HUES6 (cell line): ENCODE measurements around the gene COLEC12.

Experiments used
- H3K27ac ChIP-seq: 2 replicates; pipeline ENCODE4 v1.7.0; 2013; ENCODE audit warnings: low read depth, mild to moderate bottlenecking, low read length, inconsistent platforms
- H3K27me3 ChIP-seq: 2 replicates; pipeline ENCODE4 v1.6.1; 2013; ENCODE audit warnings: low read length; ENCODE audit not compliant: control insufficient read depth, insufficient read depth
- H3K36me3 ChIP-seq: 2 replicates; pipeline ENCODE4 v1.6.1; 2013; ENCODE audit warnings: low read length; ENCODE audit not compliant: control insufficient read depth, insufficient read depth
- H3K4me1 ChIP-seq: 2 replicates; pipeline ENCODE4 v1.6.1; 2013; ENCODE audit warnings: low read length; ENCODE audit not compliant: control insufficient read depth, insufficient read depth
- H3K4me3 ChIP-seq: 2 replicates; pipeline ENCODE4 v1.5.1; 2013; ENCODE audit warnings: low read depth, low read length
- H3K9ac ChIP-seq: one replicate; pipeline ENCODE4 v1.6.1; 2013; ENCODE audit warnings: mild to moderate bottlenecking, low read length
- H3K9me3 ChIP-seq: 2 replicates; pipeline ENCODE4 v1.6.1; 2013; ENCODE audit warnings: low read depth, low read length; ENCODE audit not compliant: control insufficient read depth, insufficient read depth

Gene COLEC12

DNA sequence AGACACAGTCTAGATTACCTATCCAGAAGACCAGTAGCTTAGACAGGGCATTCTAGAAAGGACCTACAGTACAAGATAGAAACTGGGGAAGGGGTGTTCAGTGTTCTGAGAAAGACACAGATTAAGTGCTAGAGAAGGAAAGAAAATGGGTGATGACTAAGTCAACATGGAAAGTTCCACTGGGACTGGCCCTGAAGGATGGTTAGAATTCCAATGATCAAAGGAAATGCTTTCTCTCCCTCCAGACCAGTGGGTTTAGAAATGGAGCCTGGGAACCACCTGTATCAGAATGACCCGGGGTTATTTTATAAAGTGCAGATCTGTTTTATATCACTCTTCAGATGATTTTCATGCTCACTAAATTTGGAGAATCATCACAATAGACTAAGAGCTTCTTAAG is 5.8 kb upstream of the COLEC12 start:
- Histone ChIP-seq H3K4me3 (no peak overlapping the region), H3K27ac (no peak overlapping the region), H3K9ac (no peak overlapping the region), H3K4me1 (peaks cover 6% of the 10 kb centered on the region; the same call in 1 of the 2 replicates), H3K27me3 (peaks cover 27% of the 10 kb centered on the region), H3K9me3 (no peaks in the 10 kb centered on the region), H3K36me3 (no peaks in the 10 kb centered on the region)

DNA sequence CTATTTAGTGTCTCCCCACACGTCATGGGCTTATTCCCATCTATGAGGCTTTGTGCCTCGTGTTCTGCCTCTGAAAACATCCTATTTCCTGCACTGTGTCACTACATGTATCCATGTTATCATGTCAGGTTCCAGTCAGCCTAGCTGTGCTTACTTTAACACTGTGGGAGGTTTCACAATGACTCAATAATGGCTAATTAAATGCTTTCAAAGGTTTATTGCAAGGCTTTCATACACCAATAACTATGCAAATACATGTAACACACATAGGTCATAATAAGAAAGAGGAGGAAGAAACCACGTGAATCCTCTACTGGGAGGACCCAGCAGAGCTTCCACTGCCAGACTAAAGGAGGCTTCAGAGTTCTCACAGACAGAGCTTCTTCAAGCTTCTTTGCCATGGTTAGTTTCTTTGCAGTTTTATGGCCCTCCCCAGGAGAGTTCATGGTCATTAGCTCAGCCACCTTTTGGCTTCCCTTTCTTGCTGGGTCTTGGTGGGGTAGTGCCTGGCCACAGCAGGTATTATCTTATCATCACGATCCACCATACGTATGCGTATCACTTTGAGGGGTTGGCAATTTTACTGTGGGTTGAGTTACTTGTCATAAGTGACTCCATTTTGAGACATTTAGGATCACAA is 5.1 kb upstream of the COLEC12 start:
- no peaks in the 10 kb centered on the region for H3K36me3 ChIP-seq
- H3K9ac ChIP-seq = no peak overlapping the region
- peaks cover 34% of the 10 kb centered on the region for H3K27me3 ChIP-seq
- H3K4me1 ChIP-seq = peaks cover 8% of the 10 kb centered on the region; the same call in 1 of the 2 replicates
- no peaks in the 10 kb centered on the region for H3K9me3 ChIP-seq
- no peak overlapping the region for H3K4me3 ChIP-seq
- no peak overlapping the region for H3K27ac ChIP-seq

DNA sequence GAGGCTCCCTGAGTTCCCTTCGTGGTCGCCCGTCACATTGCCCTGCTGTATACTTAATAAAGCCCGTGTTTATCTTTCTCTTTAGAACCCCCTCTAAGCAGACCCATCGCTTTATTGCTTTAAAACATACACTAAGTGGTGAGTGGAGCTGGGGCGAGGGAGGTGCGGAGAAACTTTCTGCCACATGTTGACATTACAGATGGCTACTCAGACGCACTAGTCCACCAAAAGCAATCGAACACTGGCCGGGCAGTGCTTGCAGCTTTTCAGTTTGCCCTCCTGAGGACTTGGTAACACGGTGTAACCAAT is 859 bp upstream of the COLEC12 start:
- Histone ChIP-seq H3K4me3 (peak overlapping the region; percentile 71), H3K9ac (peak overlapping the region; percentile 54), H3K36me3 (no peaks in the 10 kb centered on the region), H3K4me1 (peaks cover 6% of the 10 kb centered on the region; the same call in 1 of the 2 replicates), H3K27me3 (peaks cover 55% of the 10 kb centered on the region), H3K9me3 (no peaks in the 10 kb centered on the region), H3K27ac (no peak overlapping the region)

DNA sequence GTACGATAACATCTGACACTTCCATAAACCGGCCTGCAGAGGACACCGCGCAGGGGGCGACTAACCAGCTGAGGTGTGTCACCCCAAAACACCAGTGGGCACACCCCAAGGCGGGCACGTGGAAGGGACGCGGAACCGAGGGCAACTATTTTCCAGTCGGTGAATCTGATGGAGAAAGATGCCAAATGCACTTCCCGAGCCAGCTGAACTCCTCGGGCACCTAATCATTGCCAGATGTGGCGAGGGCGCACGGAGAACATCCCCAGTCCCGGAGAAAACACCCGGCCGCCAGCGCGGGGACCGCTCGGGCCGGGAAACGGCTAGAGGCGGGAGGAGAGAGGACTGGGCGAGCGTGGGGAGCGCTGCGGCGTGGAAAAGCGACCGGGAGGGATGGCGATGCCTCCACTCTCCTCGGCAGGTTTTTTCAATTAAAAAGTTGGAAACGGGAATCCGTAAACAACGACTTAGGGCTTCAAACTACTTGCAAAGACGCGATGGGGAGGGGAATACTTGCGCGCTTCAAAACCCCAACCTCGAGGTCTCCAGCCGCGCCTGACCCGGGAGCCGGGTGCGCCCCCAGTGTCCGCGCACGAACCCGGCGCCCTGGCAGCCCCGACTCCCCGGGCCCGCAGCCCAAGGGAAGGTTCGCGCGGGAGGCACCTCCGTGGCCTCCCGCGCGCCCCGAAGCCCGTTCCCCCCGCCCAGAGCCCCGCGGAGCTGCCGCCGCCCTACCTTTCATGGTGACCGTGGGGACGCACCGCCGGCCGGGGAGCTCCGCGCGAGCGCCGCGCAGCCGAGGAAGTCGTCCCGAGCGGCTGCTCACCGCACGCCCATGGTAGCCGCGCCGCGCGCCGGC is 497 bp downstream of the COLEC12 start:
- no peaks in the 10 kb centered on the region for H3K36me3 ChIP-seq
- no peak overlapping the region; the same call in 1 of the 2 replicates for H3K27ac ChIP-seq
- H3K4me3 ChIP-seq = peak overlapping the region; percentile 71
- peaks cover 3% of the 10 kb centered on the region; the same call in 1 of the 2 replicates for H3K4me1 ChIP-seq
- H3K9ac ChIP-seq = peak overlapping the region; percentile 62
- no peaks in the 10 kb centered on the region for H3K9me3 ChIP-seq
- H3K27me3 ChIP-seq = peaks cover 54% of the 10 kb centered on the region

DNA sequence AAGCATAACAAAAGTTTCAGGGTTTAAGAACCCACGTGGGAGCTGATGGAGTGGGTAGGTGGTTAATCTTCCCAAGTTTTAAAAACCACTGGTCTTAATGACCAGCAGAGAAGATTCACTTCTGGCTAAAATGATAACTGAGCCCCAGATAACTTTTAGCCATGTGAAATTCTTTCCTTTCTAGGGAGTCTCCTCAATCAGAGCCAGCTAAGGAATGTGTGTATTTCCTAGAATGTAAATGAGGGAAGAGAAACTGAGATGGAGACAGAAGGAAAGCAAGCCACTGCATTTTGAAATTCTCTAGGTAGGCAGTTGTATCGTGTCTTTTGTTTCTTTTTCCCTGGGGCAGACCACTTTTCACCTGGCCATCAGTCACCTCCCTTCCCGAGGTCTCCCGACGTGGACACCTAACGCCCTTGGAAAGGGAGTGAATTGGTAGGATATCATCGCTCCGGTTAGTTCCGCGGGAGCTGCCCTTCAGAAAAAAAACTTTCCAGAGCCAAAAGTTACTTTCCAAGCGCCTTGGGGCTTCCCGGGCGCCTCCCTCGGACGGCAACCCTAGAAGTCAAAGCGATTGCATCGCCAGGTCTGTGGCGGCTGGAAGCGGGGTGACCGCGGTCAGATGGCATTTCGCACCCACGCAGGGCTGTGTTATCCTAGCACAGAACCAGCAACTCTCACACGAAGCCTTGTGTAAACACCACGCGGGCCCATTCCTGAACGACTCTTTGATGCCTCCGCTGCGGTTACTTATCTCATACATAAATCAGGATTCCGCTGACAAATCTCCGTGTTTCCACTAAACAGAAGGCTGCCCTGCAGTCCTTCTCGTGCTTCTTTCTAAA is 1.3 kb downstream of the COLEC12 start:
- H3K4me1 ChIP-seq = peaks cover 9% of the 10 kb centered on the region
- H3K27ac ChIP-seq = no peak overlapping the region; the same call in 1 of the 2 replicates
- H3K9ac ChIP-seq = peak overlapping the region; percentile 62
- H3K36me3 ChIP-seq = no peaks in the 10 kb centered on the region
- H3K27me3 ChIP-seq = peaks cover 49% of the 10 kb centered on the region
- no peaks in the 10 kb centered on the region for H3K9me3 ChIP-seq
- H3K4me3 ChIP-seq = peak overlapping the region; percentile 71

DNA sequence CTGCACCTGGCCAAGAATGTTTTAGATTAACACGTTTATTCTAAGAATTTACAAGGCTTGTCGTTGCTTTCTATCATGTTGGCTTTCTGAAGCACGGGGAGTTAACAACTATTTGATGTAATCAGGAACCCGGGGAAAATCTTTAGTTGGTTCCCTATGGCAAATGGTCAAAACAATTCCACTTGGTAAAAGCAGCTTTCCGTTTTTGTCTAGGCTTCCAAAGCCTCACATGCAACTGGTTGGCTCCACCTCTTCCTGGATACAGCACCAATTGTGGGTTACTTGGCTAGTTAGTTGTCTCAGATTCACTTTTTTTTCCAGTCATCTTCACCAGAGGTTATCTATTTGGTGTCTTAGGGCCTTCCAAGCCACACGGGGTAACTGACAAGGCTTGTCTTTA is 2.8 kb downstream of the COLEC12 start:
- peaks cover 11% of the 10 kb centered on the region for H3K4me1 ChIP-seq
- peaks cover 42% of the 10 kb centered on the region for H3K27me3 ChIP-seq
- no peak overlapping the region for H3K9ac ChIP-seq
- no peaks in the 10 kb centered on the region for H3K9me3 ChIP-seq
- no peak overlapping the region for H3K4me3 ChIP-seq
- H3K27ac ChIP-seq = no peak overlapping the region
- no peaks in the 10 kb centered on the region for H3K36me3 ChIP-seq

DNA sequence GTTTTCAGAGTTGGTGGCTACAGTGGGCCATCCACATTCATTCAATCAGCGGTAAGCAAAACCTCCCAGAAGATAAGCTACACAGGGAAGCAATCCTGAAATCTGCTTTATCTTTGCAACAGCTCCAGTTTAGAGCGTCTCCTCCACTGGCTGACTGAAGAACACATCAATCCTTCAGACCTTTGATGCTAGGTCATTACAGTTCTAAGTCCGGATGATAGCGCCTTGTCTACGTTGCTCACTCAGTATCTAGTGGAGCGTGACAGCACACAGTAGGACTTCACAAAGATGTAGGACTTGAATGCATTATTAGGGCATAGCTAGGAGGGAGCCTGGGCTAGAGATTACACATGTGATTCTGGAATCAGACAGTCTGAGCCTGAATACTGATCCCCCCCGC is 5.0 kb downstream of the COLEC12 start:
- Histone ChIP-seq H3K4me1 (peaks cover 8% of the 10 kb centered on the region), H3K27me3 (peaks cover 21% of the 10 kb centered on the region), H3K36me3 (no peaks in the 10 kb centered on the region), H3K27ac (no peak overlapping the region), H3K4me3 (no peak overlapping the region), H3K9ac (no peak overlapping the region), H3K9me3 (no peaks in the 10 kb centered on the region)

DNA sequence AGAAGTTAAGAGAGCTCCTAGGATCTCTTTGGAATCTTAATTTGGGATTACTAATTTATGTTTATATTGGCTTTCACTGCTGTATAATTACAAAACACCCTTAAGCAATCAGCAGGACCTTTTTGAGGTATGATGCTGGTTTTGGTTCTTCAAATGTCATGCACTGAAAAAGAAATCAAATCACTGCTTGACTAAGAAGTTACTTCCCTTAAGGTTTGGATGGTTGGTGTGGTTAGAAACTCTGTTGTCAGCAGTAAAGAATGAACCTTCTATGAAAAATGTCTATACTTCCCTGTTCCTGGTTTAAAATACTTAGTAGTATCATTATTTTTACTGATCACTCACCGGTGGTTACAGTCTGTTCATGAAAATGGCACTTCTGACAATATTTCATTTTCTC is 5.5 kb downstream of the COLEC12 start:
- peaks cover 16% of the 10 kb centered on the region for H3K27me3 ChIP-seq
- no peaks in the 10 kb centered on the region for H3K9me3 ChIP-seq
- no peak overlapping the region for H3K27ac ChIP-seq
- no peak overlapping the region for H3K4me3 ChIP-seq
- peaks cover 12% of the 10 kb centered on the region for H3K4me1 ChIP-seq
- no peak overlapping the region for H3K9ac ChIP-seq
- H3K36me3 ChIP-seq = no peaks in the 10 kb centered on the region

DNA sequence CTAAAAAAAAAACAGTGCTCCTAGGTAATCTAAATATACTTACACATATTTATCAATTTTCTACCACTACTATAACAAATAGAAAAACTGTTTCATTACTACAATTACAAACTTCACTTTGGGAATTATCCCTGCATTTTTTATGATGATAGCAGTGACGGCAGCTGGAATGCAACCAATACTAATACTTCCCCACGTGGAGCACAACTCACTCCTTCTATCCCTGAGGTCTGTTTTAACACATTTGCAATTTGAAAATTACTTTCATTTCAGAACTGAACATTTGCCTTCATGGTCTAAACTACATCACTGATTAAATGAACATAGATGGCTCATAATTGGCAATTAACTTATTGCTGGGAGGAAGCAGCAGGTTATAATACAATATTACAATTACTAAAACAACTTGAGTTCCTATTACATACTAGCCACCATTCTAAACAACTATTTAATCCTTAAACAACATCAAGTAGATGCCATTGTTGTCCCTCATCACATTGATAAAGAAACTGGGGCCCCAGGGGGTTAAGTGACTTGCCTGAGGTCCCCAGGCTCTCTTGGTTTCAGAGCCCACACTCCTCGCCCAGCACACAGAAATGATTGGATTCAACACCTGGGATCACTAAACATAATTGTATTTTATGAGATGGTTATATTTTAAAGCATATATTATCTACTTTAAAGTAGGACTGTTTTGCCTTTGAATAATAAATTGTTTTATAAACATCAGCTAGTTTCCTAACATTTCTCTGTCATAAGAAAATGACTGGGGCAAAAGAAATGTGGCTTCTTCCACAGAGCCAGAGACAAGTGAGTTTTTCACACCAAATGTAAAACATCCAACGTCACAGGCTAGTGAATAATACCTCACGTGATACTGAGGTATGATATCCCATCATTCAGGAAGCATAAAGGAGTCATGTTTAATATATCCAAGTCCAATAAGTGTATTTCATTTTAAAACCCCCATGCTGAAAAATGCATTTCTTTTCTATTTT is 6.2 kb downstream of the COLEC12 start:
- Histone ChIP-seq H3K36me3 (no peaks in the 10 kb centered on the region), H3K9me3 (no peaks in the 10 kb centered on the region), H3K9ac (no peak overlapping the region), H3K4me3 (no peak overlapping the region), H3K4me1 (peaks cover 15% of the 10 kb centered on the region), H3K27ac (no peak overlapping the region), H3K27me3 (peaks cover 9% of the 10 kb centered on the region)

DNA sequence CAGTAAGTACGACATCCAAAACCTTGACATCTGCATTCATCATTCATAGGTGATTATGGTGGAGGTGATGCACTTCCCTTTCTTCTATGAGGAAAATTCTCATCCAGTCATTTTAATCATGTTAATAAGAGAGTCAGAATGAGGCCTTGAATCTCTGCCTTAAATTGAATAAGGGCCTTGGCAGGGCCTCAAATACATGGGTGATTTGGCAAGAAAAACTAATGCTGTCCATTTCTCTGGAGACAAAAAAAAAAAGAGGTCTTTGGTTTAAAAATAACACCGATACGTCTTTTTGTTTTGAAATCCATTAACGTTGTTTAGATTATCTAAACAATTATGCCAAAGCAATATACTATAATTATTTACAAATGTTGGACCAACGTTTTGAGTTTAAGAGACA is 8.1 kb downstream of the COLEC12 start:
- Histone ChIP-seq H3K4me1 (peaks cover 15% of the 10 kb centered on the region), H3K36me3 (no peaks in the 10 kb centered on the region), H3K27me3 (no peaks in the 10 kb centered on the region)

More for the DNA sequence above, 8.1 kb downstream of the COLEC12 start:
- H3K9me3 ChIP-seq = no peaks in the 10 kb centered on the region
- no peak overlapping the region for H3K9ac ChIP-seq
- no peak overlapping the region for H3K4me3 ChIP-seq
- H3K27ac ChIP-seq = no peak overlapping the region
